Measurements from ENCODE around the gene BMS1.
"Not testable (repeated sequence)": the region's sequence is repeated elsewhere in the genome, so short reads cannot be mapped to it uniquely, and the experiment has no call there.

BMS1 gene

GRCh38 chr10:42795701-42796100, 13.1 kb downstream of the BMS1 start:
- DNase-seq (ENCODE audit: low spot score), result no peak

- DNase-seq (ENCODE audit: low spot score), result no peak
These were observed 18.5 kb downstream of the BMS1 start for GRCh38 chr10:42801135-42801534.

- DNase-seq (ENCODE audit: low spot score), result no peak
These were observed 20.3 kb downstream of the BMS1 start for GRCh38 chr10:42802876-42803275.

GRCh38 chr10:42809676-42810075, 27.1 kb downstream of the BMS1 start:
- no peak for DNase-seq (ENCODE audit: low spot score)

GRCh38 chr10:42812028-42812427, 29.4 kb downstream of the BMS1 start:
- DNase-seq (ENCODE audit: low spot score), result no peak

GRCh38 chr10:42813989-42814687, 31.5 kb downstream of the BMS1 start:
- not testable (repeated sequence) for DNase-seq (ENCODE audit: low spot score)

GRCh38 chr10:42816334-42816733, 33.7 kb downstream of the BMS1 start:
- not testable (repeated sequence) for DNase-seq (ENCODE audit: low spot score)

GRCh38 chr10:42816912-42817311, 34.3 kb downstream of the BMS1 start:
- DNase-seq (ENCODE audit: low spot score), result no peak

- DNase-seq (ENCODE audit: low spot score), result not testable (repeated sequence)
These were observed 34.8 kb downstream of the BMS1 start for GRCh38 chr10:42817417-42817816.

- DNase-seq (ENCODE audit: low spot score), result peak; percentile 13
These were observed 44.2 kb downstream of the BMS1 start for GRCh38 chr10:42826759-42827158.

- DNase-seq (ENCODE audit: low spot score), result peak; percentile 5
These were observed 44.6 kb downstream of the BMS1 start for GRCh38 chr10:42827201-42827600.

GRCh38 chr10:42828391-42828790, 45.8 kb downstream of the BMS1 start:
- not testable (repeated sequence) for DNase-seq (ENCODE audit: low spot score)

GRCh38 chr10:42830237-42830636, 47.6 kb downstream of the BMS1 start:
- no peak for DNase-seq (ENCODE audit: low spot score)

- no peak for DNase-seq (ENCODE audit: low spot score)
These were observed 53.5 kb downstream of the BMS1 start for GRCh38 chr10:42836096-42836495.

GRCh38 chr10:42836771-42837468, 54.3 kb downstream of the BMS1 start:
- DNase-seq (ENCODE audit: low spot score), result no peak

- DNase-seq (ENCODE audit: low spot score), result not testable (repeated sequence)
These were observed 62.2 kb downstream of the BMS1 start for GRCh38 chr10:42844810-42845209.

- DNase-seq (ENCODE audit: low spot score), result not testable (repeated sequence)
These were observed 64.7 kb downstream of the BMS1 start for GRCh38 chr10:42847261-42847660.

- DNase-seq (ENCODE audit: low spot score), result no peak
These were observed 68.3 kb downstream of the BMS1 start for GRCh38 chr10:42850931-42851330.

GRCh38 chr10:42859256-42859655, 76.7 kb downstream of the BMS1 start:
- no peak for DNase-seq (ENCODE audit: low spot score)

- not testable (repeated sequence) for DNase-seq (ENCODE audit: low spot score)
These were observed 77.4 kb downstream of the BMS1 start for GRCh38 chr10:42860016-42860415.

GRCh38 chr10:42862801-42863200, 80.2 kb downstream of the BMS1 start:
- DNase-seq (ENCODE audit: low spot score), result not testable (repeated sequence)

- no peak for DNase-seq (ENCODE audit: low spot score)
These were observed 82.0 kb downstream of the BMS1 start for GRCh38 chr10:42864575-42864974.

GRCh38 chr10:42865716-42866114, 83.1 kb downstream of the BMS1 start:
- no peak for DNase-seq (ENCODE audit: low spot score)
